HG03571 (cell line): ENCODE results near the gene NR2F6.

Experiments used
- ATAC-seq: cut with Tn5 transposase; IDR thresholded peaks from one replicate; pipeline ENCODE4 v1.9.1; 2021; ENCODE audit not compliant: unreplicated experiment

The NR2F6 gene

GRCh38 chr19:17240062-17240752 lies 5.5 kb downstream of the NR2F6 start:
- ATAC-seq = no peak

DNA sequence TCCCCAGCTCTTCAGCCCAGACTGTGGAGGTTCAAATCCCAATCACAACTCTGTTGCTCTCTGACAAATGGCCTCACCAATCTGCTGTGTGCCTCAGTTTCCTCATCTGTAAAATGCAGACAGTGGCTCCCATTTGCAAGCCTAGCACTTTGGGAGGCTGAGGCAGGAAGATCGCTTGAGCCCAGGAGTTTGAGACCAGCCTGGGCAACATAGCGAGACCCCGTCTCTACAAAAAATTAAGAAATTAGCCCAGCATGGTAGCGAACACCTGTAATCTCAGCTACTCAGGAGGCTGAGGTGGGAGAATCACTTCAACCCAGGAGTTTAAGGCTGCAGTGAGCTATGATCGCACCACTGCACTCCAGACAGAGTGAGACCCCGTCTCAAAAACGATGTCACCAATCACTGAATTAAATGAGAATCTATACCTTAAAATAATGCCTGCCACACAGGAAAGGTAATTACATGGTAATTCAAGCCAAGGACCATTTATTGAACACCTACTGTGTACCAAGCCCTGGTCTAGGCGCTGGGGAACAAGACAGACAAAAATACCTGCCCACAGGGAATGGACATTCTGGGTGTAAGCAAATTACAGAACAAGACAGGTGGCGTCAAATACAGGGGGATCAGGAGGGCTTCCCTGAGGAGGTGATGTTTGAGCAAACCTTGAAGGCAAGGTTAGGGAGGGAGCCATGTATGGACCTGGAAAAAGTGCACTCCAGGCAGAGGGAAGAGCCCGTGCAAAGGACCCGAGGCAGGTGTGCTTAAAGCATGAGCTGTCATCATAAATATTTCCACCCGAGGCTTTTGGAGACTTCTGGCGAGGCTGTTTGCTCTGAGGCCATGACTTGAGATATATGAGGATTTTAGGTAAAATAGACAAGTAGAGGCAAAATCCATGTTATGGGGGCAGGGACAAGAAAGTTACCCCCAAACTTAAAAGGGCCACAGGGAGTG lies 7.7 kb downstream of the NR2F6 start:
- ATAC-seq = no peak

GRCh38 chr19:17236811-17237543 lies 8.7 kb downstream of the NR2F6 start:
- ATAC-seq = no peak

GRCh38 chr19:17235971-17236777 lies 9.5 kb downstream of the NR2F6 start:
- no peak for ATAC-seq

- ATAC-seq = peak; percentile 65
Observed at GRCh38 chr19:17235300-17235970, 10.3 kb downstream of the NR2F6 start.

GRCh38 chr19:17234911-17235299 lies 10.8 kb downstream of the NR2F6 start:
- ATAC-seq = no peak

DNA sequence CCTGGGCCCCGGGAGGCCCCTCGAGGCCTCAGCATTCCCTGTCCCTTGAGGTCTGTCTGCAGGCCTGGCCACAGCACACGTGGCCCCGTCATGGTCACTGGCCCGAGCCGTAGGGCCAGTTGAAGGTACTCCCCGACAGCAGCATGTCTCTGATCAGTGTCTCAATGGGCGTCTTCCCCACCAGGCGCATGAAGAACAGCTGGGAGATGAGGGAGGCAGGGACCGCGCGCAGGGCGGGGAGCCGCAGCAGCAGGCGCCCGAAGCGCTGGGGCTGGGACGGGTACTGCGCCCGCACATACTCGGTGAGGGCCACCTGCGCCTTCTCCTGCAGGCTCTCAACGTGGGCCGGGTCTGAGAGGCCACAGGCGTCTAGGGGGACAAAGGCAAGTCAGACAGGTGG lies 13.5 kb downstream of the NR2F6 start:
- no peak for ATAC-seq

GRCh38 chr19:17229890-17230289 lies 15.8 kb downstream of the NR2F6 start:
- no peak for ATAC-seq

GRCh38 chr19:17227798-17228367 lies 17.8 kb downstream of the NR2F6 start:
- no peak for ATAC-seq

- ATAC-seq = peak; percentile 81
Observed at GRCh38 chr19:17226002-17226933, 19.5 kb downstream of the NR2F6 start, which contains the start of gene OCEL1. TSS of gene OCEL1 (plus strand) at chr19:17226226. CDS start at chr19:17226248, 22 bp downstream.

DNA sequence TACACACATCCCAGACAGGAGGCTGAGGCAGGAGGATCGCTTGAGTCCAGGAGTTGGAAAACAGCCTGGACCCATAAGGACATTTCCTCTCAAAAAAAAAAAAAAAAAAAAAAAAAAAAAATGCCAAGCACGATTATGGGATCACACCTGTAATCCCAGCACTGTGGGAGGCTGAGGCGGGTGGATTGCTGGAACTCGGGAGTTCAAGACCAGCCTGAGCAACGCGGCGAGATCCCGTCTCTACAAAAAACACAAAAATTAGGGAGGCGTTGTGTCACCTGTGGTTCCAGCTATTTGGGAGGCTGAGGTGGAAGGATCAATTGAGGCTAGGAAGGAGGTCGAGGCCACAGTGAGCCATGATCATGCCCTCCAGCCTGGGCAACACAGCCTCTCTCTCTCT lies 20.7 kb downstream of the NR2F6 start:
- ATAC-seq = no peak

- ATAC-seq = no peak
Observed at GRCh38 chr19:17220207-17220758, 25.4 kb downstream of the NR2F6 start.

DNA sequence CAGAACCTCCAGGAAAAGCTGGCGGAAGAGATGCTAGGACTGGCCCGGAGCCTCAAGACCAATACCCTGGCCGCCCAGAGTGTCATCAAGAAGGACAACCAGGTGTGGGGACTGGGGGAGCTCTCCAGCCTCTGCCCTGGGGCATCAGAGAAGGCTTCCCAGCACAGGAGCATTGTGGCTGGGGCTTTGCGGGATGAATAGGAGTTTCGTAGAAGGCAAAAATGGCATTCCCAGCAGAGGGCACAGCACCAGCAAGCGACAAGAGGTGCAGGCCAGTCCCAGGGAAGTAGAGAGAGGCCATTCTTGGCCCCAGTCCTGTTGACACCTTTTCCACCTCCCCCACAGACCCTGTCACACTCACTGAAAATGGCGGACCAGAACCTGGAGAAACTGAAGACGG lies 26.4 kb downstream of the NR2F6 start:
- no peak for ATAC-seq

DNA sequence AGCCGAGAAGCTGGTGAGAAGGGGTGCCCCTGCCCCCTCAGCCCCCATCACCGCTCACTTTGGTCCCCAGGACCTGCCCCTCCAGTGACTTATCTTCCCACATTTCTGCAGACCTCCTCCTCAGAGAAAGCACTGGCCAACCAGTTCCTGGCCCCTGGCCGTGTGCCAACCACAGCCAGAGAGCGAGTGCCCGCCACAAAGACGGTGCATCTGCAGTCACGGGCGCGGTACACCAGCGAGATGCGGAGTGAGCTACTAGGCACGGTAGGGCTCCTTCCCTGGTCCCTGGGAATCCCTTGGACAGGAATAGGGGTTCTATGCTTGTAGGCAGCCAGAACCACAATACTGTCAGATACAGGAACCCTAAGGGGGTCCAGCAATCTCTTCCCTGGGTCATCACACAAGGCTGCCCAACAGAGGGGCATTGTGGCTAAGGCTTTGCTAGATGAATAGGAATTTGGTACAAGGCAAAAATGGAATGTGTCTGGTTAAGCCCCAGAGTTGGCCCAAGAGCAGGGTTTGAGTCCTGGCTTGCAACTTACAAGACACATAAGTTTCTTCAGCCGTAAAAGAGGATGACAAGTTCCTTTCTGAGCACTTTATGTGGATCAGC lies 29.6 kb downstream of the NR2F6 start:
- no peak for ATAC-seq

DNA sequence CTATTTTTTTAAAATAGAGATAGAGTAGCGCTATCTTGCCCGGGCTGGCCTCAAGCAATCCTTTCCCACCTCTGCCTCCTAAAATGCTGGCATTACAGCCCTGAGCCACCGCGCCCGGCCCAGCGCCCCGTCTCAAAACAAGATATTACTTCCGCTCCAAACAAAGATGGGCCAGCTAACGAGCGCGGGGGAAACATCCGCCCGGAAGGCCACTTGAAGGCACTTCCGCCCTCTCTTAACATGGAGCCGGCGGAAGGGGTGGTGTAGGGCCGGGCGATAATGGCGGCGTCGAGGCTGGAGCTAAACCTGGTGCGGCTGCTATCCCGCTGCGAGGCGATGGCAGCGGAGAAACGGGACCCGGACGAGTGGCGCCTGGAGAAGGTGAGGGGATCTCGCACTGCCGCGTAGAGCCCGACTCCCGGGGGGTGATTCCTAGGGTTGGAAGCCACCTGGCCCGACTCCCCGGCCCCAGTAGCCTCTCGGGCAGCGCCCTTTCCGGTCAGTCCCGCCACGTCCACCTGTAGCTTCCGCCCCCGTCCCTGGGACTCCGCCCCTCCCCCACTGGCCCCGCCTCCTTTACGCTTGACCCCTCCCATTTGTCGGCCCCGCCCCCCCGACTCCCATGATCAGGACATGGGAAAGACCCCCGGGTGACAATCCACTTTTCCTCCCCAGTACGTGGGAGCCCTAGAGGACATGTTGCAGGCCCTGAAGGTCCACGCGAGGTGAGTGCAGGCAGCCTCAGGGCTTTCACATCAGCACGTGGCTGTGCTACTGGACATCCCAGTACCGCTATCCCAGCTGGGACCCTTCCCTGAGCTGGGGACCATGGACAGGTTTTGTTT lies 30.4 kb downstream of the NR2F6 start, which contains the start of gene USE1:
Gene USE1 (plus strand): TSS at position 231 of the 845 bp plus-strand sequence. CDS start 49 bp downstream, at position 280.
- peak; percentile 65 for ATAC-seq

GRCh38 chr19:17214508-17215126 lies 31.1 kb downstream of the NR2F6 start:
- no peak for ATAC-seq
